ENCODE data around the gene GLG1.
"Not testable (repeated sequence)": the region's sequence is repeated elsewhere in the genome, so short reads cannot be mapped to it uniquely, and the experiment has no call there.

The GLG1 gene

GRCh38 chr16:74404148-74404933, 202.6 kb downstream of the GLG1 start:
- not testable (repeated sequence) for DNase-seq

GRCh38 chr16:74400238-74400637, 206.7 kb downstream of the GLG1 start:
- not testable (repeated sequence) for DNase-seq

- not testable (repeated sequence) for DNase-seq
These were observed 208.6 kb downstream of the GLG1 start for GRCh38 chr16:74398212-74398895.
